H9 (cell line): Measurements from ENCODE around the gene DNAAF1. TPM values are rescaled to one million over a fixed set of nuclear protein-coding genes. Genes with fewer than 3 reads are reported as not detected.

ENCODE experiments used
- DNase-seq: peaks from one replicate; pipeline ENCODE4 v3.0.0-alpha.2; 2017
- H2AFZ ChIP-seq: one replicate; pipeline ENCODE4 v1.6.1; 2013; ENCODE audit warnings: mild to moderate bottlenecking, low read length, control low read depth, moderate library complexity
- H2AK5ac ChIP-seq: 2 replicates; pipeline ENCODE4 v1.6.1; 2013; ENCODE audit warnings: low read length, control low read depth, mixed read lengths; ENCODE audit not compliant: insufficient read length
- H2BK120ac ChIP-seq: one replicate; pipeline ENCODE4 v1.6.1; 2013; ENCODE audit warnings: low read depth, mild to moderate bottlenecking, low read length, control low read depth, inconsistent platforms; ENCODE audit not compliant: poor library complexity, severe bottlenecking
- H2BK12ac ChIP-seq: 2 replicates; pipeline ENCODE4 v1.6.1; 2013; ENCODE audit warnings: low read length, control low read depth, mixed read lengths, low read depth; ENCODE audit not compliant: insufficient read length
- H2BK15ac ChIP-seq: 2 replicates; pipeline ENCODE4 v1.6.1; 2013; ENCODE audit warnings: low read depth, low read length, control low read depth
- H2BK20ac ChIP-seq: one replicate; pipeline ENCODE4 v1.6.1; 2013; ENCODE audit warnings: low read depth, mild to moderate bottlenecking, low read length, control low read depth, inconsistent platforms; ENCODE audit not compliant: poor library complexity, severe bottlenecking
- H2BK5ac ChIP-seq: 2 replicates; pipeline ENCODE4 v1.6.1; 2013; ENCODE audit warnings: low read length, control low read depth, mixed read lengths; ENCODE audit not compliant: insufficient read length
- H3K14ac ChIP-seq: 2 replicates; pipeline ENCODE4 v1.6.1; 2013; ENCODE audit warnings: low read length, control low read depth; ENCODE audit not compliant: insufficient read depth
- H3K18ac ChIP-seq: 2 replicates; pipeline ENCODE4 v1.6.1; 2013; ENCODE audit warnings: low read depth, mild to moderate bottlenecking, mixed read lengths, low read length, control low read depth; ENCODE audit not compliant: insufficient read length
- H3K23ac ChIP-seq: 2 replicates; pipeline ENCODE4 v1.6.1; 2013; ENCODE audit warnings: low read length, control low read depth, mixed read lengths, low read depth; ENCODE audit not compliant: insufficient read length
- H3K23me2 ChIP-seq: 2 replicates; pipeline ENCODE4 v1.6.1; 2013; ENCODE audit warnings: low read depth, mild to moderate bottlenecking, mixed read lengths, low read length, control low read depth; ENCODE audit not compliant: insufficient read length, poor library complexity, severe bottlenecking
- H3K27ac ChIP-seq: 2 replicates; pipeline ENCODE4 v1.5.1; 2013; ENCODE audit warnings: low read length, control low read depth, mixed read lengths, low read depth; ENCODE audit not compliant: insufficient read length
- H3K27me3 ChIP-seq: 2 replicates; pipeline ENCODE4 v1.6.1; 2013; ENCODE audit warnings: low read length, control low read depth, inconsistent platforms; ENCODE audit not compliant: insufficient read depth
- H3K4ac ChIP-seq: 2 replicates; pipeline ENCODE4 v1.6.1; 2013; ENCODE audit warnings: low read depth, mild to moderate bottlenecking, control low read depth, inconsistent platforms, low read length, moderate library complexity
- H3K4me1 ChIP-seq: 2 replicates; pipeline ENCODE4 v1.6.1; 2013; ENCODE audit warnings: low read length, control low read depth, inconsistent platforms; ENCODE audit not compliant: insufficient read depth
- H3K4me2 ChIP-seq: 2 replicates; pipeline ENCODE4 v1.6.1; 2013; ENCODE audit warnings: low read length, control low read depth, mixed read lengths; ENCODE audit not compliant: insufficient read length, insufficient read depth
- H3K56ac ChIP-seq: 2 replicates; pipeline ENCODE4 v1.6.1; 2013; ENCODE audit warnings: low read depth, mild to moderate bottlenecking, mixed read lengths, low read length, control low read depth; ENCODE audit not compliant: insufficient read length
- H3K79me1 ChIP-seq: 2 replicates; pipeline ENCODE4 v1.6.1; 2013; ENCODE audit warnings: low read depth, mild to moderate bottlenecking, moderate library complexity, low read length, control low read depth, inconsistent platforms; ENCODE audit not compliant: insufficient read depth, poor library complexity, severe bottlenecking
- H3K79me2 ChIP-seq: 2 replicates; pipeline ENCODE4 v1.6.1; 2013; ENCODE audit warnings: low read length, control low read depth, inconsistent platforms; ENCODE audit not compliant: insufficient read depth
- H3K9ac ChIP-seq: 2 replicates; pipeline ENCODE4 v1.6.1; 2013; ENCODE audit warnings: low read length, control low read depth, mixed read lengths; ENCODE audit not compliant: insufficient read length; ENCODE audit errors: extremely low read depth
- H3K9me3 ChIP-seq: one replicate; pipeline ENCODE4 v1.6.1; 2013; ENCODE audit warnings: low read depth, low read length, inconsistent platforms; ENCODE audit not compliant: control insufficient read depth
- H3T11ph ChIP-seq: one replicate; pipeline ENCODE4 v1.6.1; 2013; ENCODE audit warnings: mild to moderate bottlenecking, low read length, control low read depth, inconsistent platforms
- H4K20me1 ChIP-seq: one replicate; pipeline ENCODE4 v1.6.1; 2013; ENCODE audit not compliant: control insufficient read depth, insufficient read length, insufficient read depth
- H4K5ac ChIP-seq: 2 replicates; pipeline ENCODE4 v1.6.1; 2013; ENCODE audit warnings: low read depth, mild to moderate bottlenecking, mixed read lengths, low read length, control low read depth; ENCODE audit not compliant: insufficient read length
- H4K8ac ChIP-seq: replicated peaks from 2 replicates; pipeline ENCODE4 v1.6.1; 2013; ENCODE audit warnings: low read length, control low read depth, mixed read lengths, low read depth; ENCODE audit not compliant: insufficient read length
- H4K91ac ChIP-seq: 2 replicates; pipeline ENCODE4 v1.6.1; 2013; ENCODE audit warnings: low read depth, mild to moderate bottlenecking, moderate library complexity, mixed read lengths, low read length, control low read depth; ENCODE audit not compliant: insufficient read length
- H3K27ac Mint-ChIP-seq, 3 experiments: 2 replicates in 2 of 3; 3 replicates in 1 of 3; pipeline ENCODE4 v1.8.0; 2020 to 2021; ENCODE audit warnings: mixed read lengths in 3 of 3, mild to moderate bottlenecking in 1 of 3, moderate library complexity in 1 of 3
- H3K27me3 Mint-ChIP-seq: 2 replicates; pipeline ENCODE4 v1.8.0; 2021; ENCODE audit warnings: low read depth, mild to moderate bottlenecking, moderate library complexity, mixed read lengths
- H3K36me3 Mint-ChIP-seq, 3 experiments: 2 replicates in 2 of 3; 3 replicates in 1 of 3; pipeline ENCODE4 v1.8.0; 2020 to 2021; ENCODE audit warnings: low read depth in 3 of 3, mixed read lengths in 3 of 3; ENCODE audit not compliant: insufficient read depth in 1 of 3
- H3K4me1 Mint-ChIP-seq, 2 experiments: 2 replicates each; pipeline ENCODE4 v1.8.0; 2020; ENCODE audit warnings: mixed read lengths in 2 of 2
- H3K4me3 Mint-ChIP-seq, 2 experiments: 2 replicates in 1 of 2; 3 replicates in 1 of 2; pipeline ENCODE4 v1.8.0; 2020 to 2021; ENCODE audit warnings: mild to moderate bottlenecking in 2 of 2, mixed read lengths in 2 of 2, moderate library complexity in 1 of 2
- H3K9me3 Mint-ChIP-seq, 2 experiments: 2 replicates in 1 of 2; 3 replicates in 1 of 2; pipeline ENCODE4 v1.8.0; 2020; ENCODE audit warnings: mild to moderate bottlenecking in 2 of 2, mixed read lengths in 2 of 2, moderate library complexity in 1 of 2
- CTCF ChIP-seq: fragments of 200-600 bp; sonication (generic); conservative IDR thresholded peaks from 3 replicates; pipeline ENCODE4 v1.8.0; 2021; ENCODE audit warnings: antibody characterized with exemption, mild to moderate bottlenecking
- WGBS: extraction: QIAGEN DNeasy Blood & Tissue Kit; methylation state at CpG from one replicate; pipeline ENCODE4 v1.1.7; 2013; ENCODE audit warnings: missing lambda C conversion rate, low lambda C conversion rate, mixed read lengths; ENCODE audit not compliant: insufficient read length; ENCODE audit errors: extremely low coverage; 5-methylcytosine and 5-hydroxymethylcytosine counted together
- total RNA-seq: library from RNA; stranded (reverse); gene quantifications from 2 replicates; pipeline ENCODE4 v1.2.1, GENCODE V29; 2021

Gene DNAAF1
- total RNA-seq, 1 experiment from 2014 or later: not detected

DNA sequence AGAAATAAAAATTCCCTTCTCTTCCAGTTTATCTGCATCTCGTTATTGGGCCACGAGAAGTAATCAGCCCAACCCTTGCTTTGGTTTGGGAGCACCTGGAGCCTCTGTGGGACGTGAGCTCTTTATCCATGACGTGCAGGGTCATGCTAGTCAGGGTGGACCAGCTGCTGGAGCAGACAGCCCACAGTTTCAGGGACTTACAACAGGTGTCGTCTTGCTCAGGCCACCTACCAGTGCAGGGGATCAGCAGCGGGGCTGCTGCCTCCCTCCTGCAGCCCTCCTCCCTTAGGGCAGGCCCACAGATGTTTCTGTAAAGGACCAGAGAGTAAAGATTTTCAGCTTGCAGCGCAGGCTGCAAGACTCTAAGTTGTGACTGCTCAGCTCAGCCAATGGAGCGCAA is 62.8 kb downstream of the DNAAF1 start:
- no peaks in the 10 kb centered on the region for H3K9me3 Mint-ChIP-seq
- H2BK120ac ChIP-seq: no peak overlapping the region
- no peak overlapping the region for H3K4me3 Mint-ChIP-seq
- H2AK5ac ChIP-seq: no peak overlapping the region
- H3T11ph ChIP-seq: no peak overlapping the region
- no peaks in the 10 kb centered on the region for H3K9me3 ChIP-seq
- H3K4me2 ChIP-seq: no peak overlapping the region
- no peaks in the 10 kb centered on the region for H3K27me3 ChIP-seq
- H3K36me3 Mint-ChIP-seq: no peaks in the 10 kb centered on the region
- no peak overlapping the region for H3K23ac ChIP-seq
- H3K27ac ChIP-seq: no peak overlapping the region
- H3K56ac ChIP-seq: no peak overlapping the region
- H3K18ac ChIP-seq: no peak overlapping the region
- no peak overlapping the region for H4K91ac ChIP-seq
- no peak overlapping the region for H2BK5ac ChIP-seq
- 0 out of 7 replicates have a peak overlapping the region, but pooled peaks of 1 of the 3 experiments have one; percentile 55 for H3K27ac Mint-ChIP-seq
- no peaks in the 10 kb centered on the region for H3K23me2 ChIP-seq
- no peak overlapping the region for H4K8ac ChIP-seq
- H3K79me1 ChIP-seq: no peaks in the 10 kb centered on the region
- H2BK12ac ChIP-seq: no peak overlapping the region
- H3K27me3 Mint-ChIP-seq: peaks cover 3% of the 10 kb centered on the region
- no peak overlapping the region for H2AFZ ChIP-seq
- H4K20me1 ChIP-seq: no peaks in the 10 kb centered on the region
- H3K79me2 ChIP-seq: no peaks in the 10 kb centered on the region
- no peak overlapping the region for H3K14ac ChIP-seq
- peaks cover 5 to 7% of the 10 kb centered on the region in 2 experiments for H3K4me1 Mint-ChIP-seq
- DNase-seq: no peak
- WGBS: no CpG with 5 or more reads among the region's 8 CpGs
- no peak overlapping the region for H2BK15ac ChIP-seq
- no peak overlapping the region for H4K5ac ChIP-seq
- H3K4me1 ChIP-seq: no peaks in the 10 kb centered on the region
- no peak overlapping the region for H3K4ac ChIP-seq
- H2BK20ac ChIP-seq: no peak overlapping the region
- H3K9ac ChIP-seq: no peak overlapping the region
- TF ChIP-seq CTCF: no peak
